ENCODE measurements around the gene ZNF513. TPM values are rescaled to one million over a fixed set of nuclear protein-coding genes. Genes with fewer than 3 reads are reported as not detected.
"Not testable (repeated sequence)": the region's sequence is repeated elsewhere in the genome, so short reads cannot be mapped to it uniquely, and the experiment has no call there.

Gene ZNF513, protein sequence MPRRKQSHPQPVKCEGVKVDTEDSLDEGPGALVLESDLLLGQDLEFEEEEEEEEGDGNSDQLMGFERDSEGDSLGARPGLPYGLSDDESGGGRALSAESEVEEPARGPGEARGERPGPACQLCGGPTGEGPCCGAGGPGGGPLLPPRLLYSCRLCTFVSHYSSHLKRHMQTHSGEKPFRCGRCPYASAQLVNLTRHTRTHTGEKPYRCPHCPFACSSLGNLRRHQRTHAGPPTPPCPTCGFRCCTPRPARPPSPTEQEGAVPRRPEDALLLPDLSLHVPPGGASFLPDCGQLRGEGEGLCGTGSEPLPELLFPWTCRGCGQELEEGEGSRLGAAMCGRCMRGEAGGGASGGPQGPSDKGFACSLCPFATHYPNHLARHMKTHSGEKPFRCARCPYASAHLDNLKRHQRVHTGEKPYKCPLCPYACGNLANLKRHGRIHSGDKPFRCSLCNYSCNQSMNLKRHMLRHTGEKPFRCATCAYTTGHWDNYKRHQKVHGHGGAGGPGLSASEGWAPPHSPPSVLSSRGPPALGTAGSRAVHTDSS
- 10 to 100 TPM in 3 of 4 donors, 1 to 10 TPM in 1; 7.6 to 16.7 (median 11.7) TPM for total RNA-seq

DNA sequence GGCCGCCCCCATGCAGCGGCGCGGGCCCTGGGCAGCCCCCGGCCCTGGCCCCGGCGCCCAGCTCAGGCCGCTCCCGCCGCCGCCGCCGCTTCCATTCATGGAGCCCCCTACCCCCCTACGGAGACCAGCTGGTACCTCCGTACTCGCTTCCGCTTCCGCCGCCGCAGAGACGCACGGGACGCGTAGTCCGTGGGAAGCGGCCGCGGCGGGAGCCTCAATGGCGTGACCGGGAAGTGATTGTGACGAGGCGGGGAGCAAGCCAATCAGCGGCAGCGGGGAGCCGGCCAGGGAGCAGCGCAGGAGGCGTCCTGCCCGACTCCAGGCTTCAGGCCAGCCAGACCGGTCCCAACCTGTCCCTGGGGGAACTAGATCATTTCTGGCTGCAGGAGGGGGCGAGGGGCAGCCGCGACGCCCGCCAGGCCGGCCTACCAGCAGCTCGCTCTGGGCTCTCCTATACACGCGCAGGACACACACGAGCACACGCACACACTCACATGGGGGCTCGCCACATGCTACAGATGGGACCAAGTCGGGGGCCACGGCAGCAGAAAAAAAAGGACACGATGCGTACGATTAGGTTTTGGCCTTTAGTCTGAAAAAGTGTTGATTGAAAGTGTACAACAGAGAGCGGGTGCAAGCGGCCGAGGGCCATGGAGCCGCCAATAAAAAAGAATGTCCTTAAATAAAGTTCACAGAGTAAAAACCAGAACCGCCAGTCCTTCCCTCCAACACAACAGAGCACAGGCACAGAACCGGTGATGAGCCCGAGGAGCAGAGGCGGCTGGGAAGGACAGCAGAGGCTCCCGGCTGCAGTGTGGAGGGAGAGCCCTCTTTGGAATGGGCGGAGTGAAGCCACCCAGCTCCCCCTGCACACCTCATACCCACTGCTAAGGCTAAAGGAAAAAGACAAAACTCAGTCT, at the start of gene ZNF513:
Gene ZNF513, minus strand, starts transcription at position 109 of the 920 bp plus-strand sequence. CDS start 208 bp downstream, outside the sequence.
- Histone ChIP-seq H3K27me3 (no peaks in the 10 kb centered on the region), H3K4me3 (peak within 1 kb of the TSS; percentile 81), H3K27ac (peak within 1 kb of the TSS; percentile 80), H3K4me1 (peaks cover 29% of the 10 kb centered on the region), H3K9me3 (no peaks in the 10 kb centered on the region), H3K36me3 (peaks cover 50% of the 10 kb centered on the region)
- peak; percentile 98 to 99 for DNase-seq (ENCODE audit: low spot score in 2 of 2)
- WGBS, result 9% methylated on average over 67 of the region's 67 CpGs
- TF ChIP-seq, protein P1, sequence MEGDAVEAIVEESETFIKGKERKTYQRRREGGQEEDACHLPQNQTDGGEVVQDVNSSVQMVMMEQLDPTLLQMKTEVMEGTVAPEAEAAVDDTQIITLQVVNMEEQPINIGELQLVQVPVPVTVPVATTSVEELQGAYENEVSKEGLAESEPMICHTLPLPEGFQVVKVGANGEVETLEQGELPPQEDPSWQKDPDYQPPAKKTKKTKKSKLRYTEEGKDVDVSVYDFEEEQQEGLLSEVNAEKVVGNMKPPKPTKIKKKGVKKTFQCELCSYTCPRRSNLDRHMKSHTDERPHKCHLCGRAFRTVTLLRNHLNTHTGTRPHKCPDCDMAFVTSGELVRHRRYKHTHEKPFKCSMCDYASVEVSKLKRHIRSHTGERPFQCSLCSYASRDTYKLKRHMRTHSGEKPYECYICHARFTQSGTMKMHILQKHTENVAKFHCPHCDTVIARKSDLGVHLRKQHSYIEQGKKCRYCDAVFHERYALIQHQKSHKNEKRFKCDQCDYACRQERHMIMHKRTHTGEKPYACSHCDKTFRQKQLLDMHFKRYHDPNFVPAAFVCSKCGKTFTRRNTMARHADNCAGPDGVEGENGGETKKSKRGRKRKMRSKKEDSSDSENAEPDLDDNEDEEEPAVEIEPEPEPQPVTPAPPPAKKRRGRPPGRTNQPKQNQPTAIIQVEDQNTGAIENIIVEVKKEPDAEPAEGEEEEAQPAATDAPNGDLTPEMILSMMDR (IDR thresholded peaks at IDR 0.05), result no peak
- TF ChIP-seq EP300 (IDR thresholded peaks at IDR 0.05) (no peak), POLR2AphosphoS5 (IDR thresholded peaks at IDR 0.05) (peak in 2 of 3 donors; percentile 88 to 93), POLR2A (IDR thresholded peaks at IDR 0.05) (peak in 1 of 2 donors; percentile 27)

DNA sequence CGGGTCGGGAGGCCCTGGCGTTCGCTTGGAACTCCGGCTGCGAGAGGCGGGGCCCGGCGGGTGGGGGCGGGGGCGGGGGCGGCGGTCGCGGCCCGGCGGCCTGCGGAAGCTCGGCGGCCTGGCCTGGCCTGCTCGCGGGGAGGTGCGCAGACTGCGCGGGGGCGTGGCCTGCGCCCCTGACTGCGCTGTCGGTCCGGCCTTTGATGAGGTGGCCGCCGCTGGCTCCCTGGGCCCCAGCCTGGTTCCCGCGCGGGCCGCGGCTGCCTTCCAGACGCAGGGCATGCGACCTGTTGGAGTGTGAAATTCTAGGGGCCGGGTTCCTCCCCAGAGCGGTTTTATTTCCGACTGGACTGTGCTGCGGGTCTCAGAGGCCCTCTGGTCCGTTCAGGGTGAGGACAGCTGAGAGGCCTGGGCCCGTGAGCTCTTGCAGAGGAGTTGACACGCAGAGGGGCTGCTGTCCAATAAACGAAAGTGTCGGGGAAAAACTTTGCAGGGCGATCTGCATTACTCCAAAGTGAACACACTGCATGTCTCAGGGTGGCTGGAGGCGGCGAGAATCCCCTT, 48.5 kb upstream of the ZNF513 start:
- WGBS, result 2% methylated on average over 10 of the region's 51 CpGs
- no peaks in the 10 kb centered on the region for H3K9me3 ChIP-seq
- H3K4me1 ChIP-seq, result peaks cover 37% of the 10 kb centered on the region
- no peak for TF ChIP-seq EP300 (IDR thresholded peaks at IDR 0.05)
- TF ChIP-seq POLR2A (IDR thresholded peaks at IDR 0.05), result no peak
- TF ChIP-seq, protein P1 (IDR thresholded peaks at IDR 0.05), result no peak
- peak; percentile 86 to 88 for DNase-seq (ENCODE audit: low spot score in 2 of 2)
- peaks cover 9% of the 10 kb centered on the region for H3K36me3 ChIP-seq
- H3K27ac ChIP-seq, result peak overlapping the region; percentile 99
- H3K27me3 ChIP-seq, result no peaks in the 10 kb centered on the region
- peak overlapping the region; percentile 93 for H3K4me3 ChIP-seq

DNA sequence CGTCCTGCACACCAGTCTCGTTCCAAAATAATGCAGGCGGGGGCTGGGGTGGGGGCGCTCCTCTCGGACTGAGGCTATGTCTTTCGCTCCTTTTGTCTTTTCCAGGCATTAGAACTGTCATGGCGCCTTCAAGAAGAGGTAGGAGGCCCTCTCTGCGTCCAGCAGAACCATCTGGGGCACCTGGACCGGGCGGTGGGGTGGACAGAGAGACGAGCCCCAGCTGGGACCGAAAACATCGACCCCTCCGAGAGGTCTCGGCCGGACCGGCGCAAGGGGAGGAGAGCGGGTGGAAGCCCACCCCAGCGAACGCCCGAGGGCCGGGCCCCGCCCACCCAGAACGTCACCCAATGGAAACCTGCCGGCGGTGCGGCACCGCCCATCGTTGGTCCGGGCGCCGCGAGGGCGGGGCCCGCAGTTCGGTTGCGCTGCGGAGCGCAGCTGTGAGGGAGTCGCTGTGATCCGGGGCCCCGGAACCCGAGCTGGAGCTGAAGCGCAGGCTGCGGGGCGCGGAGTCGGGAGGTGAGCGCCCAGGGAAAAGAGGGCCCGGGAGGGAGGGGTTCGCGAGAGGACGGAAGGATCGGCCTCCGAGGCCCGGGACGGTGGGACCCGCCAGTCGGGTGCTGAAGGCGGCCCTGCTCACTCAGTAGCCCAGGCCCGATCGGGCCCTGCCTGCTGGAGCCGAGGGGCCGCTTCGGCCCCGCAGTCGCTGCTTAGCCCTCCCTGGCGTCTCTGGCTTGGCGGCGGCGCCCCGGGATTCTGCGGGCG, 47.9 kb upstream of the ZNF513 start, which contains the start of gene NRBP1:
Gene NRBP1, plus strand, starts transcription at position 419 of the 765 bp plus-strand sequence. CDS start 4,643 bp downstream, outside the sequence.
- no peaks in the 10 kb centered on the region for H3K9me3 ChIP-seq
- peak within 1 kb of the TSS; percentile 93 for H3K4me3 ChIP-seq
- peak; percentile 94 to 96 for DNase-seq (ENCODE audit: low spot score in 2 of 2)
- peaks cover 37% of the 10 kb centered on the region for H3K4me1 ChIP-seq
- TF ChIP-seq POLR2A (IDR thresholded peaks at IDR 0.05), result peak; percentile 88 to 90
- TF ChIP-seq POLR2AphosphoS5 (IDR thresholded peaks at IDR 0.05), result peak; percentile 69 to 94 (median 93)
- TF ChIP-seq EP300 (IDR thresholded peaks at IDR 0.05), result no peak
- peak within 1 kb of the TSS; percentile 99 for H3K27ac ChIP-seq
- WGBS, result 1% methylated on average over 13 of the region's 75 CpGs
- H3K36me3 ChIP-seq, result peaks cover 3% of the 10 kb centered on the region
- H3K27me3 ChIP-seq, result no peaks in the 10 kb centered on the region

DNA sequence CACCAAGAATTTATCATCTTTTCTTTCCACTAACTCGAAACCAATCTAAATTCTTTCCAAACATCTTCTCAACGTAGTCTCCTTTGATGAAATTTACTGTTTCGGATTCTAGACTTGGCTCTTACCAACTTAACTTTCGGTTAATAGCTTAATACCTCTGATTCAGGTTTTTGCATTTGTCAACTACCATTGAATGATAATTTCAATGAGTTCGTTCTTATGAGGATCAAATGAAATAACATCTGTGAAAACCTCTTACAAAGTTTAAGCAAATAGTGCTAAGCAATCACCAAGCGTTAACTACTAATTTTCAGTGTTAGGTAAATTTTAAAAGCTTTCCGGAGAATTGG, 47.3 kb upstream of the ZNF513 start:
- H3K4me1 ChIP-seq, result peaks cover 37% of the 10 kb centered on the region
- no peaks in the 10 kb centered on the region for H3K27me3 ChIP-seq
- TF ChIP-seq, protein P1 (IDR thresholded peaks at IDR 0.05), result no peak
- TF ChIP-seq EP300 (IDR thresholded peaks at IDR 0.05), result no peak
- TF ChIP-seq POLR2A (IDR thresholded peaks at IDR 0.05), result no peak
- no peak for TF ChIP-seq POLR2AphosphoS5 (IDR thresholded peaks at IDR 0.05)

DNA sequence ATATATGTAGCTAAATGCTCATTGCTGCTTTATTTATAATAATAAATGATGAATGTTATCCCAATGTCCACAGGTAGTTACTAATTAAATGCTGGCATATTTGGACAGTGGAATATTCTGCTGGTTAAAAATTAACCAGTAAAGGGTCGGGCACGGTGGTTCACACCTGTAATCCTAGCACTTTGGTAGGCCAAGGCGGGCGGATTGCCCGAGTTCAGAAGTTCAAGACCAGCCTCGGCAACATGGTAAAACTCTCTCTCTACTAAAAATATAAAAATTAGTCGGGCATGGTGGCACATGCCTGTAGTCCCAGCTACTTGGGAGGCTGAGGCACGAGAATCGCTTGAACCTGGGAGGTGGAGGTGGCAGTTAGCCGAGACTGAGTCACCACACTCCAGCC, 44.5 kb upstream of the ZNF513 start:
- 94% methylated on average over 10 of the region's 10 CpGs for WGBS
- not testable (repeated sequence) for H3K27me3 ChIP-seq; H3K4me3 ChIP-seq; DNase-seq (ENCODE audit: low spot score in 2 of 2); H3K36me3 ChIP-seq; H3K9me3 ChIP-seq; H3K27ac ChIP-seq
- peaks cover 13% of the 10 kb centered on the region for H3K4me1 ChIP-seq

More for the DNA sequence above, 47.3 kb upstream of the ZNF513 start:
- no peaks in the 10 kb centered on the region for H3K36me3 ChIP-seq
- 11% methylated on average over 7 of the region's 7 CpGs for WGBS
- H3K4me3 ChIP-seq, result peak overlapping the region; percentile 93
- no peak for DNase-seq (ENCODE audit: low spot score in 2 of 2)
- H3K9me3 ChIP-seq, result no peaks in the 10 kb centered on the region
- peak overlapping the region; percentile 99 for H3K27ac ChIP-seq

Data from suprapubic skin (tissue), 4 donors.